ENCODE data around the gene ISG20.

GRCh38 chr15:88606070-88606794, 32.6 kb upstream of the ISG20 start:
- TF ChIP-seq EZH2 (IDR thresholded peaks at IDR 0.05; ENCODE audit: low read length) (no peak), CTCF (optimal IDR thresholded peaks at IDR 0.05 in 1 of 3, IDR thresholded peaks at IDR 0.05 in 1 of 3, conservative IDR thresholded peaks at IDR 0.05 in 1 of 3; ENCODE audit: extremely low read depth in 1 of 3, insufficient read depth in 2 of 3, low read length in 3 of 3) (no peak)

Measured in keratinocyte (primary cell).